ENCODE results near the gene PNPLA1. TPM values are rescaled to one million over a fixed set of nuclear protein-coding genes. Genes with fewer than 3 reads are reported as not detected.

Gene PNPLA1
- total RNA-seq, 1 experiment from 2014 or later, result 0.10 TPM

- Histone ChIP-seq H3K79me2 (ENCODE audit: insufficient read depth, low read length) (no peaks in the 10 kb centered on the region), H3K9me2 (ENCODE audit: insufficient read depth) (no peaks in the 10 kb centered on the region), H3K4me2 (ENCODE audit: low read length) (no peak overlapping the region), H3K4me1 (ENCODE audit: control insufficient read depth in 1 of 2, insufficient read depth in 2 of 2, low read length in 2 of 2) (peaks cover 0 to 4% of the 10 kb centered on the region in 2 experiments; a peak in 1 of 4 replicates), H3K9me3 (ENCODE audit: control insufficient read depth in 1 of 2, insufficient read depth in 1 of 2, low read depth in 1 of 2, low read length in 2 of 2) (no peaks in the 10 kb centered on the region), H2AFZ (ENCODE audit: low read depth, low read length, poor library complexity, severe bottlenecking) (peak overlapping the region; percentile 50), H3K27ac (ENCODE audit: low read depth, low read length) (no peak overlapping the region), H3K9ac (ENCODE audit: low read length) (no peak overlapping the region), H3K36me3 (ENCODE audit: control insufficient read depth in 1 of 2, insufficient read depth in 2 of 2, low read length in 2 of 2) (no peaks in the 10 kb centered on the region), H3K27me3 (ENCODE audit: insufficient read depth, low read length) (no peaks in the 10 kb centered on the region), H3K4me3 (replicated peaks in 1 of 2; ENCODE audit: low read depth in 1 of 2, low read length in 2 of 2) (no peak overlapping the region), H4K20me1 (ENCODE audit: insufficient read depth) (no peaks in the 10 kb centered on the region)
- ChIA-PET RAD21 (ENCODE audit: low non-redundant PET in 1 of 2, low total read pairs in 2 of 2, uncharacterized antibody in 2 of 2, unreplicated experiment in 2 of 2) (interaction anchor here in 1 of 2 experiments (0.6 to 0.9 kb wide), 3 partner anchors 16 to 139 kb away, joined by 3 read pairs; no protein-coding TSS in a partner anchor), CTCF (interaction anchor here (0.5 to 3.0 kb wide), 26 partner anchors 8 to 457 kb away, joined by 3 to 36 read pairs (median 4); no protein-coding TSS in a partner anchor), POLR2A (no interaction called here)
- intact Hi-C loops (cut with micrococcal nuclease), result loop anchor here (1.0 to 2.0 kb wide), 2 partner anchors 58 to 276 kb away; partner anchors contain the start of gene MAPK14
- BruUV-seq (replicated peaks), result no TSS peak
- ATAC-seq (peak; percentile 98), DNase-seq (ENCODE audit: low read depth, low spot score) (peak; percentile 90)
- no peak for TF ChIP-seq ZNF274 (IDR thresholded peaks at IDR 0.05; ENCODE audit: low read depth, low read length)
- no peak for TF ChIP-seq REST (IDR thresholded peaks at IDR 0.05; ENCODE audit: low read depth)
- no peak for TF ChIP-seq POLR2A (IDR thresholded peaks at IDR 0.05; ENCODE audit: borderline replicate concordance, extremely low read depth, insufficient read depth, insufficient read length)
- TF ChIP-seq ZBTB33 (IDR thresholded peaks at IDR 0.05; ENCODE audit: extremely low read depth, insufficient replicate concordance, low read length), result no peak
- peak; percentile 75 for TF ChIP-seq RAD21 (IDR thresholded peaks at IDR 0.05; ENCODE audit: low read depth)
- no peak for TF ChIP-seq TCF7L2 (IDR thresholded peaks at IDR 0.05; ENCODE audit: borderline replicate concordance, extremely low read depth, insufficient read depth, insufficient read length)
- TF ChIP-seq EGR1 (IDR thresholded peaks at IDR 0.05; ENCODE audit: low read depth), result no peak
- no peak for TF ChIP-seq ELF1 (IDR thresholded peaks at IDR 0.05; ENCODE audit: borderline replicate concordance, low read depth)
- no peak for TF ChIP-seq ZFX (IDR thresholded peaks at IDR 0.05)
- no peak for TF ChIP-seq CEBPB (IDR thresholded peaks at IDR 0.05; ENCODE audit: low read depth)
- TF ChIP-seq MAX (IDR thresholded peaks at IDR 0.05), result 0 out of 2 replicates have a peak, but pooled peaks have one; percentile 14
- no peak for TF ChIP-seq FOSL1 (IDR thresholded peaks at IDR 0.05; ENCODE audit: low read depth)
- no peak for TF ChIP-seq ATF3 (IDR thresholded peaks at IDR 0.05)
- TF ChIP-seq SRF (IDR thresholded peaks at IDR 0.05; ENCODE audit: low read depth), result no peak
- no peak for TF ChIP-seq POLR2AphosphoS5 (IDR thresholded peaks at IDR 0.05; ENCODE audit: low read depth, low read length)
- peak; percentile 62 for TF ChIP-seq CBX3 (IDR thresholded peaks at IDR 0.05; ENCODE audit: low read depth)
- no peak; the same call in 1 of the 2 replicates for TF ChIP-seq SP1 (IDR thresholded peaks at IDR 0.05; ENCODE audit: low read depth)
- no peak for TF ChIP-seq EZH2phosphoT487 (IDR thresholded peaks at IDR 0.05; ENCODE audit: borderline replicate concordance)
- TF ChIP-seq SIN3A (IDR thresholded peaks at IDR 0.05; ENCODE audit: low read depth), result no peak
- TF ChIP-seq EZH2 (IDR thresholded peaks at IDR 0.05), result no peak
- TF ChIP-seq JUND (IDR thresholded peaks at IDR 0.05), result no peak
- peak; percentile 60 for TF ChIP-seq YY1 (IDR thresholded peaks at IDR 0.05; ENCODE audit: extremely low read depth, insufficient replicate concordance, low read depth, low read length)
Measured at GRCh38 chr6:36302227-36302976, 32.5 kb downstream of the PNPLA1 start.

Measured in HCT116 (cell line).